HG03521 (cell line): ENCODE data around the gene CCDC68.

Experiments used
- ATAC-seq: cut with Tn5 transposase; IDR thresholded peaks from one replicate; pipeline ENCODE4 v1.9.1; 2021; ENCODE audit warnings: mild to moderate bottlenecking, moderate library complexity; ENCODE audit not compliant: unreplicated experiment

Gene CCDC68

GRCh38 chr18:54961868-54962267 is 2.6 kb upstream of the CCDC68 start:
- no peak for ATAC-seq

- no peak for ATAC-seq
Measured at GRCh38 chr18:54961016-54961423, 1.8 kb upstream of the CCDC68 start.

GRCh38 chr18:54960197-54960596 is 936 bp upstream of the CCDC68 start:
- no peak for ATAC-seq

- no peak for ATAC-seq
Measured at GRCh38 chr18:54957996-54958395, 1.3 kb downstream of the CCDC68 start.

GRCh38 chr18:54957296-54957832 is 1.9 kb downstream of the CCDC68 start:
- ATAC-seq = no peak

GRCh38 chr18:54956506-54956905 is 2.8 kb downstream of the CCDC68 start:
- no peak for ATAC-seq

GRCh38 chr18:54952026-54952425 is 7.2 kb downstream of the CCDC68 start:
- no peak for ATAC-seq

GRCh38 chr18:54950221-54950620 is 9.0 kb downstream of the CCDC68 start:
- ATAC-seq = no peak

GRCh38 chr18:54949588-54949987 is 9.7 kb downstream of the CCDC68 start:
- no peak for ATAC-seq

- no peak for ATAC-seq
Measured at GRCh38 chr18:54948350-54948837, 10.9 kb downstream of the CCDC68 start.

GRCh38 chr18:54947091-54947490 is 12.2 kb downstream of the CCDC68 start:
- no peak for ATAC-seq

- peak; percentile 73 for ATAC-seq
Measured at GRCh38 chr18:54946149-54946581, 13.1 kb downstream of the CCDC68 start.

GRCh38 chr18:54945576-54946125 is 13.6 kb downstream of the CCDC68 start:
- no peak for ATAC-seq

- ATAC-seq = no peak
Measured at GRCh38 chr18:54942569-54942968, 16.7 kb downstream of the CCDC68 start.

- ATAC-seq = no peak
Measured at GRCh38 chr18:54942144-54942543, 17.1 kb downstream of the CCDC68 start.

GRCh38 chr18:54939361-54939917 is 19.8 kb downstream of the CCDC68 start:
- no peak for ATAC-seq

- no peak for ATAC-seq
Measured at GRCh38 chr18:54938506-54938905, 20.8 kb downstream of the CCDC68 start.

- ATAC-seq = no peak
Measured at GRCh38 chr18:54932472-54932871, 26.8 kb downstream of the CCDC68 start.

GRCh38 chr18:54931152-54931551 is 28.1 kb downstream of the CCDC68 start:
- ATAC-seq = no peak

- ATAC-seq = no peak
Measured at GRCh38 chr18:54928236-54928635, 31.0 kb downstream of the CCDC68 start.

GRCh38 chr18:54926593-54927325 is 32.5 kb downstream of the CCDC68 start:
- ATAC-seq = no peak

- ATAC-seq = no peak
Measured at GRCh38 chr18:54924948-54925347, 34.3 kb downstream of the CCDC68 start.
